ENCODE results near the gene UNG. TPM values are rescaled to one million over a fixed set of nuclear protein-coding genes. Genes with fewer than 3 reads are reported as not detected.

UNG gene
- total and polyA plus RNA-seq, 2 of the 4 experiments (the other 2 are of a cell fraction), result 13.3 to 16.0 TPM

- no peak overlapping the region for H3K18ac ChIP-seq (ENCODE audit: low read depth, low read length)
- no peak overlapping the region for H3K14ac ChIP-seq (replicated peaks; ENCODE audit: low read depth, low read length)
- DNase-seq (no peak), ATAC-seq (ENCODE audit: low read depth) (peak; percentile 18)
- H3K36me3 ChIP-seq (ENCODE audit: control insufficient read depth, insufficient read depth, low read length), result no peaks in the 10 kb centered on the region
- H3K23ac ChIP-seq (ENCODE audit: low read depth, low read length), result no peak overlapping the region
- BruUV-seq (replicated peaks), result no TSS peak
- dilution Hi-C loops (cut with HindIII; ENCODE audit: low sequenced_read_pairs, unreplicated experiment) (no loop called here), in situ Hi-C loops (cut with MboI; ENCODE audit: low sequenced_read_pairs) (no loop called here), intact Hi-C loops (cut with micrococcal nuclease) (no loop called here)
- CTCF ChIA-PET, result no interaction called here
- no peak overlapping the region for H3K56ac ChIP-seq (ENCODE audit: extremely low read depth, insufficient read depth, low read length)
- H2BK20ac ChIP-seq (ENCODE audit: low read depth, low read length), result no peak overlapping the region
- 76% methylated on average over 7 of the region's 15 CpGs; no CpG with 5 or more reads in 1 of the 2 experiments for WGBS, 2 experiments (ENCODE audit: extremely low coverage in 2 of 2, insufficient read length in 1 of 2)
- H3K9ac ChIP-seq (ENCODE audit: low read depth, low read length), result no peak overlapping the region
- H2AK5ac ChIP-seq (ENCODE audit: low read depth, low read length), result no peak overlapping the region
- no peak overlapping the region for H2AFZ ChIP-seq (replicated peaks; ENCODE audit: low read length, poor library complexity)
- H3K4ac ChIP-seq (ENCODE audit: low read depth, low read length), result no peak overlapping the region
- no peak overlapping the region for H4K91ac ChIP-seq (ENCODE audit: insufficient read depth, low read depth, low read length)
- H4K20me1 ChIP-seq (ENCODE audit: insufficient read depth, low read length), result no peaks in the 10 kb centered on the region
- H2BK5ac ChIP-seq (ENCODE audit: low read depth, low read length, poor library complexity, severe bottlenecking), result no peak overlapping the region
- POLR2A ChIA-PET (ENCODE audit: unreplicated experiment), result no interaction called here
- TF ChIP-seq, protein P1, sequence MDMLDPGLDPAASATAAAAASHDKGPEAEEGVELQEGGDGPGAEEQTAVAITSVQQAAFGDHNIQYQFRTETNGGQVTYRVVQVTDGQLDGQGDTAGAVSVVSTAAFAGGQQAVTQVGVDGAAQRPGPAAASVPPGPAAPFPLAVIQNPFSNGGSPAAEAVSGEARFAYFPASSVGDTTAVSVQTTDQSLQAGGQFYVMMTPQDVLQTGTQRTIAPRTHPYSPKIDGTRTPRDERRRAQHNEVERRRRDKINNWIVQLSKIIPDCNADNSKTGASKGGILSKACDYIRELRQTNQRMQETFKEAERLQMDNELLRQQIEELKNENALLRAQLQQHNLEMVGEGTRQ (IDR thresholded peaks at IDR 0.05; ENCODE audit: low read depth, low read length), result no peak
- TF ChIP-seq ELK1 (IDR thresholded peaks at IDR 0.05; ENCODE audit: borderline replicate concordance, low read depth, low read length) (no peak), NFE2L2 (IDR thresholded peaks at IDR 0.05; ENCODE audit: low read depth, low read length) (no peak), RCOR1 (IDR thresholded peaks at IDR 0.05; ENCODE audit: insufficient replicate concordance, low read length) (no peak)
- TF ChIP-seq, protein P2, sequence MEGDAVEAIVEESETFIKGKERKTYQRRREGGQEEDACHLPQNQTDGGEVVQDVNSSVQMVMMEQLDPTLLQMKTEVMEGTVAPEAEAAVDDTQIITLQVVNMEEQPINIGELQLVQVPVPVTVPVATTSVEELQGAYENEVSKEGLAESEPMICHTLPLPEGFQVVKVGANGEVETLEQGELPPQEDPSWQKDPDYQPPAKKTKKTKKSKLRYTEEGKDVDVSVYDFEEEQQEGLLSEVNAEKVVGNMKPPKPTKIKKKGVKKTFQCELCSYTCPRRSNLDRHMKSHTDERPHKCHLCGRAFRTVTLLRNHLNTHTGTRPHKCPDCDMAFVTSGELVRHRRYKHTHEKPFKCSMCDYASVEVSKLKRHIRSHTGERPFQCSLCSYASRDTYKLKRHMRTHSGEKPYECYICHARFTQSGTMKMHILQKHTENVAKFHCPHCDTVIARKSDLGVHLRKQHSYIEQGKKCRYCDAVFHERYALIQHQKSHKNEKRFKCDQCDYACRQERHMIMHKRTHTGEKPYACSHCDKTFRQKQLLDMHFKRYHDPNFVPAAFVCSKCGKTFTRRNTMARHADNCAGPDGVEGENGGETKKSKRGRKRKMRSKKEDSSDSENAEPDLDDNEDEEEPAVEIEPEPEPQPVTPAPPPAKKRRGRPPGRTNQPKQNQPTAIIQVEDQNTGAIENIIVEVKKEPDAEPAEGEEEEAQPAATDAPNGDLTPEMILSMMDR (conservative IDR thresholded peaks at IDR 0.05; ENCODE audit: low read depth, low read length), result no peak
- H4K8ac ChIP-seq (ENCODE audit: low read depth in 2 of 2, low read length in 2 of 2), result no peak overlapping the region
- H3K4me3 ChIP-seq (ENCODE audit: insufficient read depth, low read depth, low read length), result no peak overlapping the region
- H3K4me2 ChIP-seq (ENCODE audit: low read depth, low read length), result no peak overlapping the region
- H4K5ac ChIP-seq (ENCODE audit: low read depth, low read length), result no peak overlapping the region
- no peaks in the 10 kb centered on the region for H3K9me1 ChIP-seq (ENCODE audit: insufficient read depth, low read length)
- peaks cover 10% of the 10 kb centered on the region for H3K27me3 ChIP-seq (ENCODE audit: control insufficient read depth, insufficient read depth, low read length)
- H3K4me1 ChIP-seq (ENCODE audit: control insufficient read depth, insufficient read depth, low read length), result peaks cover 4% of the 10 kb centered on the region; the same call in 1 of the 2 replicates
- no peaks in the 10 kb centered on the region for H3K9me3 ChIP-seq (ENCODE audit: control insufficient read depth, insufficient read depth, low read length)
- H2BK15ac ChIP-seq (ENCODE audit: low read depth, low read length), result no peak overlapping the region
- H2AK9ac ChIP-seq (replicated peaks; ENCODE audit: low read depth, low read length, poor library complexity), result no peak overlapping the region
- no peak overlapping the region for H2BK120ac ChIP-seq (ENCODE audit: low read depth, low read length)
- H3K27ac ChIP-seq (ENCODE audit: insufficient read depth, low read length), result no peak overlapping the region
- H3K79me1 ChIP-seq (ENCODE audit: low read depth in 1 of 2, low read length in 2 of 2), result no peaks in the 10 kb centered on the region
Observed at GRCh38 chr12:109130297-109131153, 33.1 kb downstream of the UNG start.
